Breast epithelium (tissue), 4 donors: Measurements from ENCODE around the gene NR1I3. TPM values are rescaled to one million over a fixed set of nuclear protein-coding genes. Genes with fewer than 3 reads are reported as not detected.

Experiments used
- DNase-seq, 2 donors: peaks; one replicate each; pipeline ENCODE4 v3.0.0-alpha.2; 2019; ENCODE audit warnings: low spot score in 2 of 2
- H3K27ac ChIP-seq, 2 donors: fragments of 200-600 bp; sonication (generic) in 1 of 2; one replicate each; pipeline ENCODE4 v1.5.1; 2016 to 2019; ENCODE audit warnings: mild to moderate bottlenecking in 1 of 2
- H3K27me3 ChIP-seq, 2 donors: fragments of 200-600 bp; sonication (generic) in 1 of 2; one replicate each; pipeline versions ENCODE4 v1.5.1 to v1.6.0; 2017 to 2019; ENCODE audit warnings: control low read depth in 1 of 2, mild to moderate bottlenecking in 1 of 2
- H3K36me3 ChIP-seq: fragments of 200-600 bp; one replicate; pipeline ENCODE4 v1.5.1; 2019
- H3K4me1 ChIP-seq, 2 donors: fragments of 200-600 bp; sonication (generic); one replicate each; pipeline ENCODE4 v1.5.1; 2016 to 2019; ENCODE audit warnings: control low read depth in 1 of 2
- H3K4me3 ChIP-seq, 3 donors: fragments of 200-600 bp; sonication (generic); 1 replicate in 2 of 3; 2 replicates in 1 of 3; pipeline ENCODE4 v1.5.1; 2016 to 2019; ENCODE audit warnings: mild to moderate bottlenecking in 3 of 3, moderate library complexity in 2 of 3
- H3K9me3 ChIP-seq, 2 donors: fragments of 200-600 bp; sonication (generic) in 1 of 2; one replicate each; pipeline ENCODE4 v1.5.1; 2016 to 2019; ENCODE audit warnings: control low read depth in 1 of 2
- POLR2A ChIP-seq: fragments of 450-650 bp; IDR thresholded peaks from one replicate; pipeline ENCODE4 v1.6.1; 2016; ENCODE audit warnings: antibody characterized with exemption, mild to moderate bottlenecking, moderate library complexity
- POLR2AphosphoS5 ChIP-seq, 3 donors: sonication (generic); formaldehyde crosslinking; IDR thresholded peaks; one replicate each; pipeline ENCODE4 v1.6.1; 2017; ENCODE audit warnings: antibody characterized with exemption in 3 of 3
- intact Hi-C: fragments of 100-400 bp; cut with DNase I; formaldehyde crosslinking; loops from one replicate; pipeline ENCODE4 v1.15.1; 2023; ENCODE audit warnings: low total_unique reads
- total RNA-seq, 3 donors: library from RNA; depleted of rRNA; stranded (reverse); fragments of >200 nt; gene quantifications; one replicate each; pipeline ENCODE4 v1.1.0, GENCODE V29; 2016
- TF ChIP-seq, protein P1 (sequence below), 3 donors: fragments of 450-650 bp; IDR thresholded peaks; one replicate each; pipeline ENCODE4 v1.5.1; 2016 to 2017; ENCODE audit warnings: antibody characterized with exemption in 3 of 3, mild to moderate bottlenecking in 3 of 3, moderate library complexity in 3 of 3

The NR1I3 gene, protein sequence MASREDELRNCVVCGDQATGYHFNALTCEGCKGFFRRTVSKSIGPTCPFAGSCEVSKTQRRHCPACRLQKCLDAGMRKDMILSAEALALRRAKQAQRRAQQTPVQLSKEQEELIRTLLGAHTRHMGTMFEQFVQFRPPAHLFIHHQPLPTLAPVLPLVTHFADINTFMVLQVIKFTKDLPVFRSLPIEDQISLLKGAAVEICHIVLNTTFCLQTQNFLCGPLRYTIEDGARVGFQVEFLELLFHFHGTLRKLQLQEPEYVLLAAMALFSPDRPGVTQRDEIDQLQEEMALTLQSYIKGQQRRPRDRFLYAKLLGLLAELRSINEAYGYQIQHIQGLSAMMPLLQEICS
- total RNA-seq: not detected

DNA sequence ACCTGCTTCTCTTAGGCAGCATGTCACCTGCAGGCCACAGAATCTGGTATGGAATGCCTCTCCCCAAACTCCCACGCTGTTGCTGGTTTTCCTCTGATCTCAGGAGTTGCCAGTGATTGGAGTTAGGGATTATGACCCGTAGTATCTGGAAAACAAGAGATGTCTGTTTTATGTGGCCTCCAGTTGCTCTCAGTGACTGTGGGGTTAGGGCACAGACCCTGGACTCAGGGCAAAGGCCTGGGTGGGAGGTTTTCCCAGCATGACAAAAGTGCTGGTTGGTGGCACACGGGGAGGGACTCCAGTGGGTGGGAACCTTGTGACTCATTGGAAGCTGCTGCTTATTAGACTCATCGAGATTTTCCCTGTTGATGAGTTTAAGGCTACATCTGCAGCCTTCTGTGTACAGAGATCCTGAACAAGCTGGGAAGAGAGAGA, at the start of gene NR1I3:
TSS of gene NR1I3 (minus strand) at position 165 of the 435 bp plus-strand sequence. CDS start 1,638 bp downstream, outside the sequence.
- intact Hi-C loops: no loop called here
- H3K36me3 ChIP-seq: no peaks in the 10 kb centered on the region
- DNase-seq: no peak
- H3K4me1 ChIP-seq: no peaks in the 10 kb centered on the region
- no peak within 1 kb of the TSS for H3K4me3 ChIP-seq
- no peaks in the 10 kb centered on the region for H3K27me3 ChIP-seq
- no peak for TF ChIP-seq POLR2AphosphoS5 (IDR thresholded peaks at IDR 0.05)
- TF ChIP-seq, protein P1, sequence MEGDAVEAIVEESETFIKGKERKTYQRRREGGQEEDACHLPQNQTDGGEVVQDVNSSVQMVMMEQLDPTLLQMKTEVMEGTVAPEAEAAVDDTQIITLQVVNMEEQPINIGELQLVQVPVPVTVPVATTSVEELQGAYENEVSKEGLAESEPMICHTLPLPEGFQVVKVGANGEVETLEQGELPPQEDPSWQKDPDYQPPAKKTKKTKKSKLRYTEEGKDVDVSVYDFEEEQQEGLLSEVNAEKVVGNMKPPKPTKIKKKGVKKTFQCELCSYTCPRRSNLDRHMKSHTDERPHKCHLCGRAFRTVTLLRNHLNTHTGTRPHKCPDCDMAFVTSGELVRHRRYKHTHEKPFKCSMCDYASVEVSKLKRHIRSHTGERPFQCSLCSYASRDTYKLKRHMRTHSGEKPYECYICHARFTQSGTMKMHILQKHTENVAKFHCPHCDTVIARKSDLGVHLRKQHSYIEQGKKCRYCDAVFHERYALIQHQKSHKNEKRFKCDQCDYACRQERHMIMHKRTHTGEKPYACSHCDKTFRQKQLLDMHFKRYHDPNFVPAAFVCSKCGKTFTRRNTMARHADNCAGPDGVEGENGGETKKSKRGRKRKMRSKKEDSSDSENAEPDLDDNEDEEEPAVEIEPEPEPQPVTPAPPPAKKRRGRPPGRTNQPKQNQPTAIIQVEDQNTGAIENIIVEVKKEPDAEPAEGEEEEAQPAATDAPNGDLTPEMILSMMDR (IDR thresholded peaks at IDR 0.05): no peak
- no peak for TF ChIP-seq POLR2A
- no peaks in the 10 kb centered on the region for H3K9me3 ChIP-seq
- no peak within 1 kb of the TSS for H3K27ac ChIP-seq

DNA sequence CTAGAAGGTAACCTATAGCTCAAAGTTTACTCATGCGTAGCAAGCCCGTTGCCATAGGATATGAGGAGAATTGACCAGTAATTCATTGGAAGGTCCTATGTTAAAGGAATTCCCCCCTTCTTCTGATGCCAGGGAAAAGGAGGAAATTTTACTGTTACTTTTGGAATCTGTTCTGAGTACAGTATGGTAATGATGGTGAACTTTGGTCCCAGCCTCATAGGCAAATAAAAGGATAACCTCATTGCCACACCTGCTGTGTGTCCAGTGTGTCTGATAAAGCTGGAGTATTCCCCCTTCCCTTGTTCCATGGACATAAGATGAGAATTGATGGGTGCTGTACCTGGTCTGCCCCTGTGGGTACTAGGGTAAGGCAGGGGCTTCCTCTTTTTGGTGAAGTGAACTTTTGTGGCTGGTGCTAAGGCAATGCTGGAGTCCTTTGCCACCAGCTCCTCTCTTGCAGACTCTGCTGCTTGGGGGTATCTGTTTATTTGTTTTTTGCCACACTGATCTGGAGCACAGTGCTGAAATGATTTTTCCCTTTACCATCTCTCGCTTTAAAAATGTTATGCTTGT, 49.6 kb upstream of the NR1I3 start:
- intact Hi-C loops: no loop called here
- DNase-seq: no peak
- no peaks in the 10 kb centered on the region for H3K36me3 ChIP-seq
- H3K27me3 ChIP-seq: no peaks in the 10 kb centered on the region
- TF ChIP-seq, protein P1 (IDR thresholded peaks at IDR 0.05): no peak
- TF ChIP-seq POLR2A (no peak), POLR2AphosphoS5 (IDR thresholded peaks at IDR 0.05) (no peak)
- no peaks in the 10 kb centered on the region for H3K9me3 ChIP-seq
- H3K4me3 ChIP-seq: no peak overlapping the region
- H3K4me1 ChIP-seq: no peaks in the 10 kb centered on the region
- no peak overlapping the region for H3K27ac ChIP-seq

DNA sequence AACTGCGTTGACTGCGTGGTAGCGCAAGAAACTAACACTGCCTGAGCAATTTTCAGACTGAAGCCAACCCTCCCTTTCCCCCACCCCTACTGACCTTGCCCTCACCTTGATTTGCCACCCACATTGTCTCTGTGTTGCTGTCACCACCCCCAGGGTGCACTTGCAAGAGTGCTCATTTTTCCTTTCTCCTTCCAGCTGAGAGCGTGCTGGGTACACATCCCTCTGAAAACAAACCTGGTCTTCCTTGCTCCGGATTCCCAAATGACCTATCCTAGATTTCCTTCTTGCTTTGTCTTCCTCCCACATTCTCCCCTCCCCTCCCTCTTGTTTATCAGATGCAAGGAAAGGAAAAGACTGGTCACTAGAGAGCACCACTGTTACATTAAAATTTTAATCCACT, 47.5 kb upstream of the NR1I3 start:
- H3K36me3 ChIP-seq: no peaks in the 10 kb centered on the region
- no peaks in the 10 kb centered on the region for H3K4me1 ChIP-seq
- H3K9me3 ChIP-seq: no peaks in the 10 kb centered on the region
- intact Hi-C loops: no loop called here
- no peak for TF ChIP-seq POLR2A
- no peak for TF ChIP-seq POLR2AphosphoS5 (IDR thresholded peaks at IDR 0.05)
- H3K27me3 ChIP-seq: no peaks in the 10 kb centered on the region
- H3K4me3 ChIP-seq: no peak overlapping the region
- no peak for DNase-seq
- no peak overlapping the region for H3K27ac ChIP-seq

DNA sequence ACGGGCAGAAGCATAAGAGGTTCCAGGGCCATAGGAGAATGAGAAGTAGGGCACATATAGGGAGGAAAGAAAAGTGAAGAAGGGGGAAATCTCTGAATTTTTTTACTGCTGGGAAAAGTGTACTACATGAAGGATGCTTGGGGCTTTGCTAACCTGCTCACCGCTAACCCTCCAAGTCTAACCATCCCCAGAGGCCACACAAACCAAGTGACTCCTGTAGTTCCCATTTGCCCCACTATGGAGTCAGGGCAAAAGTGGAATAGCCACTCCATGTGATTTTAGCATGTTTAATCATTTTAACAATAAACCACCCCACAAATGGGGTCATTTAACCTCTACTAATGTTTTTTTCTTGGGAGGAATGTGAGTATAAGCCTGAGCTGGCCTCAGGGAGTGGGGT, 47.1 kb upstream of the NR1I3 start:
- H3K36me3 ChIP-seq: no peaks in the 10 kb centered on the region
- H3K4me1 ChIP-seq: no peaks in the 10 kb centered on the region
- no peaks in the 10 kb centered on the region for H3K9me3 ChIP-seq
- TF ChIP-seq POLR2A (no peak), POLR2AphosphoS5 (IDR thresholded peaks at IDR 0.05) (no peak)
- TF ChIP-seq, protein P1 (IDR thresholded peaks at IDR 0.05): no peak
- H3K27me3 ChIP-seq: no peaks in the 10 kb centered on the region
- DNase-seq: no peak
- H3K4me3 ChIP-seq: no peak overlapping the region
- intact Hi-C loops: no loop called here
- no peak overlapping the region for H3K27ac ChIP-seq

DNA sequence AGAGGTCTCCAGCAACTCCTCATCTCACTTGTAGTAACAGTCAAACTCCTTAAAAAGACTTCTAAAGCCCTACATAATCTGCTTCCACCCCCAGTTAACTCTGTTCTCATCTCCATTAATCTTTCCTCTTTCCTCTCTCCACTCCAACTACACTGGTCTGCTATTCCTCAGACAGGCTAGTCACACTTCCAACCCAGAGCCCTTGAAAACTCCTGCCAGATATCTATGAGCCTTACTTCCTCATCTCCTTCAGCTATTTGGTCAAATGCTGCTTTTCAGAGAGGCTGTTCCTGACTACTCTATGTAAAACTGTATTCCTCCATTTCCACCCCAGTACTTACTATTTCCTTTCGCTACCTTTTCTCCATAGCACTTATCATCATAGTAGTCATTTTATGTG, 45.0 kb upstream of the NR1I3 start:
- no peaks in the 10 kb centered on the region for H3K27me3 ChIP-seq
- TF ChIP-seq POLR2A: no peak
- TF ChIP-seq, protein P1 (IDR thresholded peaks at IDR 0.05): no peak
- TF ChIP-seq POLR2AphosphoS5 (IDR thresholded peaks at IDR 0.05): no peak
- H3K27ac ChIP-seq: no peak overlapping the region
- intact Hi-C loops: no loop called here
- H3K4me3 ChIP-seq: no peak overlapping the region
- no peaks in the 10 kb centered on the region for H3K4me1 ChIP-seq
- H3K36me3 ChIP-seq: no peaks in the 10 kb centered on the region
- H3K9me3 ChIP-seq: no peaks in the 10 kb centered on the region
- no peak for DNase-seq
